ENCODE measurements around the gene PAF1. TPM values are rescaled to one million over a fixed set of nuclear protein-coding genes. Genes with fewer than 3 reads are reported as not detected.

Gene PAF1
- total RNA-seq, 1 experiment from 2014 or later: 38.0 TPM

GRCh38 chr19:39435499-39436349 is 44.8 kb upstream of the PAF1 start, which contains the start of gene RPS16:
Gene RPS16 (minus strand): TSS chr19:39435949. CDS start chr19:39435895, 54 bp downstream.
- H2BK20ac ChIP-seq (ENCODE audit: low read depth, low read length, poor library complexity, severe bottlenecking): no peak within 1 kb of the TSS
- no peak within 1 kb of the TSS for H3K23ac ChIP-seq (ENCODE audit: insufficient read length, low read depth, low read length)
- H3K56ac ChIP-seq (ENCODE audit: insufficient read length, low read depth, low read length): no peak within 1 kb of the TSS
- no peak within 1 kb of the TSS for H2BK5ac ChIP-seq (ENCODE audit: insufficient read length, low read length)
- H3K4me2 ChIP-seq (ENCODE audit: insufficient read depth, insufficient read length, low read length): peak within 1 kb of the TSS; percentile 75
- H3K9me3 ChIP-seq (ENCODE audit: control insufficient read depth, low read depth, low read length): no peaks in the 10 kb centered on the region
- Mint-ChIP-seq H3K4me3 (peak within 1 kb of the TSS; percentile 98 to 100), H3K9me3 (peaks cover 0 to 7% of the 10 kb centered on the region in 2 experiments; a peak in 2 of 5 replicates), H3K36me3 (ENCODE audit: insufficient read depth in 1 of 3, low read depth in 3 of 3) (peaks cover 32 to 40% (median 37%) of the 10 kb centered on the region in 3 experiments), H3K27ac (peak within 1 kb of the TSS; percentile 99 to 100 (median 100)), H3K27me3 (ENCODE audit: low read depth) (peaks cover 5% of the 10 kb centered on the region), H3K4me1 (peaks cover 30 to 42% of the 10 kb centered on the region in 2 experiments)
- peak; percentile 98 for DNase-seq
- WGBS (ENCODE audit: extremely low coverage, insufficient read length, low lambda C conversion rate): no CpG with 5 or more reads among the region's 61 CpGs
- no peak within 1 kb of the TSS for H2AK5ac ChIP-seq (ENCODE audit: insufficient read length, low read length)
- peak within 1 kb of the TSS; percentile 53 for H2BK120ac ChIP-seq (ENCODE audit: low read depth, low read length, poor library complexity, severe bottlenecking)
- no peak within 1 kb of the TSS for H3K4ac ChIP-seq (ENCODE audit: low read depth, low read length)
- H4K5ac ChIP-seq (ENCODE audit: insufficient read length, low read depth, low read length): no peak within 1 kb of the TSS
- no peaks in the 10 kb centered on the region for H4K20me1 ChIP-seq (ENCODE audit: control insufficient read depth, insufficient read depth, insufficient read length)
- H3K9ac ChIP-seq (ENCODE audit: extremely low read depth, insufficient read length, low read length): peak within 1 kb of the TSS; percentile 99
- peak within 1 kb of the TSS; percentile 86 for H3K18ac ChIP-seq (ENCODE audit: insufficient read length, low read depth, low read length)
- H3K23me2 ChIP-seq (ENCODE audit: insufficient read length, low read depth, low read length, poor library complexity, severe bottlenecking): peaks cover 10% of the 10 kb centered on the region
- peaks cover 6% of the 10 kb centered on the region; the same call in 1 of the 2 replicates for H3K79me2 ChIP-seq (ENCODE audit: insufficient read depth, low read length)
- peaks cover 9% of the 10 kb centered on the region for H3K79me1 ChIP-seq (ENCODE audit: insufficient read depth, low read depth, low read length, poor library complexity, severe bottlenecking)
- H4K8ac ChIP-seq (replicated peaks; ENCODE audit: insufficient read length, low read depth, low read length): no peak within 1 kb of the TSS
- H3K14ac ChIP-seq (ENCODE audit: insufficient read depth, low read length): peak within 1 kb of the TSS; percentile 97
- no peaks in the 10 kb centered on the region for H3K4me1 ChIP-seq (ENCODE audit: insufficient read depth, low read length)
- no peak within 1 kb of the TSS for H3T11ph ChIP-seq (ENCODE audit: low read length)
- H2BK12ac ChIP-seq (ENCODE audit: insufficient read length, low read depth, low read length): no peak within 1 kb of the TSS
- H3K27ac ChIP-seq (ENCODE audit: insufficient read length, low read depth, low read length): no peak within 1 kb of the TSS
- no peak for TF ChIP-seq CTCF (conservative IDR thresholded peaks at IDR 0.05)
- H2AFZ ChIP-seq (ENCODE audit: low read length): no peak within 1 kb of the TSS
- no peak within 1 kb of the TSS for H2BK15ac ChIP-seq (ENCODE audit: low read depth, low read length)
- H3K27me3 ChIP-seq (ENCODE audit: insufficient read depth, low read length): no peaks in the 10 kb centered on the region
- H4K91ac ChIP-seq (ENCODE audit: insufficient read length, low read depth, low read length): no peak within 1 kb of the TSS
